Left lung (tissue), 10 donors: ENCODE measurements around the gene SORL1. TPM values are rescaled to one million over a fixed set of nuclear protein-coding genes. Genes with fewer than 3 reads are reported as not detected.

Experiments
- ATAC-seq: fragments of 200-7000 bp; cut with Tn5 transposase; one replicate; pipeline ENCODE4 v1.9.1; 2020; ENCODE audit warnings: moderate library complexity
- DNase-seq, 4 donors: peaks; one replicate each; pipeline ENCODE4 v3.0.0-alpha.2; 2013 to 2020
- H3K27ac ChIP-seq, 2 donors: fragments of 200-600 bp; sonication (generic) in 1 of 2; one replicate each; pipeline versions ENCODE4 v1.5.0 to v1.8.0; 2020 to 2021
- H3K27me3 ChIP-seq, 2 donors: fragments of 200-600 bp; sonication (generic) in 1 of 2; one replicate each; pipeline versions ENCODE4 v1.5.0 to v1.8.0; 2020 to 2021
- H3K36me3 ChIP-seq, 2 donors: fragments of 200-600 bp; sonication (generic) in 1 of 2; one replicate each; pipeline versions ENCODE4 v1.5.0 to v1.8.0; 2020 to 2021
- H3K4me1 ChIP-seq, 2 donors: fragments of 200-600 bp; one replicate each; pipeline ENCODE4 v1.8.0; 2021
- H3K4me3 ChIP-seq, 2 donors: fragments of 200-600 bp; sonication (generic) in 1 of 2; one replicate each; pipeline versions ENCODE4 v1.5.0 to v1.8.0; 2020 to 2021; ENCODE audit warnings: mild to moderate bottlenecking in 1 of 2
- H3K9me3 ChIP-seq, 2 donors: fragments of 200-600 bp; sonication (generic) in 1 of 2; one replicate each; pipeline versions ENCODE4 v1.5.0 to v1.8.0; 2020 to 2021
- CTCF ChIP-seq, 2 donors: fragments of 200-600 bp; sonication (generic) in 1 of 2; IDR thresholded peaks; one replicate each; pipeline versions ENCODE4 v1.5.0 to v1.8.0; 2021; ENCODE audit warnings: antibody characterized with exemption in 2 of 2
- intact Hi-C, 2 donors: fragments of 100-400 bp; cut with DNase I; formaldehyde crosslinking; loops; one replicate each; pipeline versions ENCODE4 v1.11.2 to v1.14.2; 2022
- polyA plus RNA-seq, 6 donors: library from polyadenylated mRNA; unstranded; fragments of 120-200 nt; gene quantifications; one replicate each; pipeline ENCODE4 v1.2.1, GENCODE V29; 2013; ENCODE audit not compliant: insufficient read length in 6 of 6
- total RNA-seq, 2 donors: library from RNA; stranded (reverse); fragmentation: NEBNext Ultra II Directional; extraction: Animal tissue kit (Norgen Biotek cat#: 25700); gene quantifications; one replicate each; pipeline ENCODE4 v1.2.1, GENCODE V29; 2021
- donor health status: DM: no; HTN: yes; CAD: no.
- donor health status: DM: no; HTN: no; CAD: no.

Gene SORL1
- total and polyA plus RNA-seq, 8 donors = 29.8 to 114 (median 33.4) TPM

- Histone ChIP-seq H3K9me3 (no peaks in the 10 kb centered on the region), H3K27me3 (no peaks in the 10 kb centered on the region), H3K27ac (peak overlapping the region in 1 of 2 donors; percentile 57), H3K36me3 (peaks cover 0 to 17% of the 10 kb centered on the region in 2 donors), H3K4me1 (peaks cover 0 to 54% of the 10 kb centered on the region in 2 donors), H3K4me3 (no peak overlapping the region)
- DNase-seq (peak in 1 of 4 donors; percentile 43), ATAC-seq (peak; percentile 33)
- intact Hi-C loops = no loop called here
- no peak for TF ChIP-seq CTCF (IDR thresholded peaks at IDR 0.05)
Observed at GRCh38 chr11:121482231-121483129, 30.4 kb downstream of the SORL1 start.

- no peak for TF ChIP-seq CTCF (IDR thresholded peaks at IDR 0.05)
- no peaks in the 10 kb centered on the region for H3K27me3 ChIP-seq
- ATAC-seq (peak; percentile 26), DNase-seq (no peak)
- intact Hi-C loops = no loop called here
- peaks cover 0 to 45% of the 10 kb centered on the region in 2 donors for H3K4me1 ChIP-seq
- H3K9me3 ChIP-seq = no peaks in the 10 kb centered on the region
- peaks cover 0 to 26% of the 10 kb centered on the region in 2 donors for H3K36me3 ChIP-seq
- H3K4me3 ChIP-seq = no peak overlapping the region
- H3K27ac ChIP-seq = peak overlapping the region in 1 of 2 donors; percentile 57
Observed at GRCh38 chr11:121483805-121484480, 31.8 kb downstream of the SORL1 start.

- Histone ChIP-seq H3K9me3 (no peaks in the 10 kb centered on the region), H3K4me1 (peaks cover 0 to 32% of the 10 kb centered on the region in 2 donors), H3K27me3 (no peaks in the 10 kb centered on the region), H3K27ac (no peak overlapping the region), H3K4me3 (no peak overlapping the region), H3K36me3 (peaks cover 0 to 37% of the 10 kb centered on the region in 2 donors)
- intact Hi-C loops = no loop called here
- DNase-seq = no peak
- no peak for TF ChIP-seq CTCF (IDR thresholded peaks at IDR 0.05)
- no peak for ATAC-seq
Observed at GRCh38 chr11:121485216-121485615, 33.1 kb downstream of the SORL1 start.

GRCh38 chr11:121486054-121486453 is 33.9 kb downstream of the SORL1 start:
- H3K4me3 ChIP-seq = no peak overlapping the region
- ATAC-seq = no peak
- no peak for DNase-seq
- H3K36me3 ChIP-seq = peaks cover 0 to 46% of the 10 kb centered on the region in 2 donors
- H3K4me1 ChIP-seq = peaks cover 0 to 30% of the 10 kb centered on the region in 2 donors
- intact Hi-C loops = no loop called here
- H3K9me3 ChIP-seq = no peaks in the 10 kb centered on the region
- H3K27me3 ChIP-seq = no peaks in the 10 kb centered on the region
- no peak for TF ChIP-seq CTCF (IDR thresholded peaks at IDR 0.05)
- no peak overlapping the region for H3K27ac ChIP-seq

GRCh38 chr11:121487191-121487590 is 35.1 kb downstream of the SORL1 start:
- Histone ChIP-seq H3K36me3 (peaks cover 0 to 51% of the 10 kb centered on the region in 2 donors), H3K4me1 (peaks cover 0 to 26% of the 10 kb centered on the region in 2 donors), H3K27ac (no peak overlapping the region), H3K27me3 (no peaks in the 10 kb centered on the region), H3K9me3 (no peaks in the 10 kb centered on the region), H3K4me3 (no peak overlapping the region)
- ATAC-seq (no peak), DNase-seq (no peak)
- TF ChIP-seq CTCF (IDR thresholded peaks at IDR 0.05) = no peak
- intact Hi-C loops = no loop called here
